Prostate gland (tissue), 2 donors: ENCODE measurements around the gene MAP4K2.

Experiments used
- CTCF ChIP-seq, 4 experiments: fragments of 200-600 bp in 2 of 4; fragments of 450-650 bp in 2 of 4; sonication (generic) in 2 of 4; IDR thresholded peaks; 1 replicate in 3 of 4; 2 replicates in 1 of 4; pipeline ENCODE4 v1.5.1; 2016 to 2019; ENCODE audit warnings: antibody characterized with exemption in 4 of 4, mild to moderate bottlenecking in 2 of 4, moderate library complexity in 2 of 4
- POLR2A ChIP-seq: fragments of 450-650 bp; IDR thresholded peaks from one replicate; pipeline ENCODE4 v1.6.1; 2016; ENCODE audit warnings: antibody characterized with exemption, mild to moderate bottlenecking

GRCh38 chr11:64850979-64851567 lies 48.1 kb upstream of the MAP4K2 start:
- TF ChIP-seq CTCF (IDR thresholded peaks at IDR 0.05) (no peak), POLR2A (no peak)
